Measurements from ENCODE around the gene TNNT1.
"Not testable (repeated sequence)": the region's sequence is repeated elsewhere in the genome, so short reads cannot be mapped to it uniquely, and the experiment has no call there.

Gene TNNT1

DNA sequence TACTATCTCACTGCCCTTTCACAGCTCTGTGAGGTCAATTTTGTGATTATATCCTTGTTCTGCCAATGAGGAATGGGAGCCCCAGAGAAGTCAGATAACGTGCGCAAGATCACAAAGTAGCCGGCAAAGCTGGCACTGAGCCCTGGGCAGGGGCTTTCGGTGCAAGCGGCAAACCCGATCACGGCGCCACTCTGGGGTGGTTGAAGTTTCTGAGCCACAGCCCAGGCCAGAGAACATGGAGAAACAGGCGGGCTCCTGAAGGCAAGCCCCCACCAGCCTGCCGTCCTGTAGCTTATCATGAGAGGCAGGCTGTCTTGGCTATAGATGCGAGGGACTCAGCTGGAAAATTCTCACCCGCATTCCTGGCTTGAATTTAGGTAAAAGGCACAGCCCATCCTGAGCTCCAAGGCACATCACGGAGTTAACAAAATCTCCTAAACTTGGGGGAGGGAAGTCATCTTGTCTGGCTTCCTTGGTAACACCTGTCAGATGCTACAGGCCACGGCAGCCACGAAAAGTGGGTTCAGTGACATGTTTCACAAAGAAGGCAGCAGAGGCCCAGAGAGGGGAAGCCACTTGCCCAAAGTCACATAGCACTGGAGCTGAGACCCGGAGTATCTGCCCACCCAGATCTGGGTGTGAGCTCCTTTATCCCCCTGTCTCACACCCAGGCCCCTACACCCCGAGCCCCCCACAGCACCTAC, 12.5 kb downstream of the TNNT1 start:
- no peak for DNase-seq

DNA sequence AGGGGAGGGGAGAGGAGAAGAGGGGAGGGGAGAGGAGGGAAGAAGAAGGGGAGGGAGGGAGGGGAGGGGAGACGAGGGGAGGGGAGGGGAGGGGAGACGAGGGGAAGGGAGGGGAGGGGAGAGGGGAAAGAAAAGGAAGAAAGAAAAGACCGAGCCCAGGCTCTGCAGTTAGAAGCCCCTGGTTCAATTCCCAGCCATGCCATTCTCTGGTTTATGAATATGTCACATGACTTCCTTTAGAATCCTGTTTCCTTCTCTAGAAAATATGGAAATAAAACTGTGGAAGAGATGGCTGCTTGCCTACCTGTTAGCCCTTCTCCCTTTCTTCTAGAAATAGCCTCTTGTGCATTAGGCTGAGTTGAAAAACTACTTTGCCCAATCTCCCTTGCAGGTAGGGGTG, 14.3 kb downstream of the TNNT1 start:
- no peak for DNase-seq

DNA sequence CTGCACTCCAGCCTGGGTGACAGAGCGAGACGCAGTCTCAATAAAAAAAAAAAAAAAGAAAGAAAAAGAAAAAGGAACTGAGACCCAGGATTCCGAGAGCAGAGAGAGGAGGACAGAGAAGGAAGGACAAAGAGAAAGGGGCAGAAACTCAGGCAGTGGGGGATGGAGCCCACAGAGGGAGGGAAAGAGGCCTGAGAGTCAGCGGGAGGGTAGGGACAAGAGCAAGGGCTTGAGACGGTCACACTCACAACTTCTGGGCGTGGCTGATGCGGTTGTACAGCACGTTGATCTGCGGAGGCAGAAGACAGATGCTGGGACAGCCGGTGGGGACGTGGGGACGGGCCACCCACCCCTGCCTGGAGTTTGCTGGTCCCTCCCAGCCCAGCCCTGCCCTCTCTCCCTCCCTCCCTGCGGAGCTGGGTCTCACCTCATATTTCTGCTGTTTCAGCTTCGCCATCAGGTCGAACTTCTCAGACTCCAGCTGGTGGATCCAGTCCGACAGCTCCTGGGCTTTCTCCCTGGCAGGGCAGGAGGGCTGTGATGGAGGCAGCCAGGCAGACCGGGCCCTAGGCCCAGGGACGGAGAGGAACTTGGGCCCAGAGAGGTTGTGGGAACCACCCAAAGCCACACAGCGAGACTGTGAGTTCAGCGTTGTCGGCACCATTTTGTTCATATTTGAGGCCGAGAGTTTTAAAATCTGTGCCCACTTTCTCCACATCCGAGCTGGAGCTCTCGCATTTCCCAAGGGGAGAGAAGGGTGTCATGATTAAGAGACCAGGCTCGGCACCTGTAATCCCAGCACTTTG, 15.2 kb downstream of the TNNT1 start:
- no peak for DNase-seq

DNA sequence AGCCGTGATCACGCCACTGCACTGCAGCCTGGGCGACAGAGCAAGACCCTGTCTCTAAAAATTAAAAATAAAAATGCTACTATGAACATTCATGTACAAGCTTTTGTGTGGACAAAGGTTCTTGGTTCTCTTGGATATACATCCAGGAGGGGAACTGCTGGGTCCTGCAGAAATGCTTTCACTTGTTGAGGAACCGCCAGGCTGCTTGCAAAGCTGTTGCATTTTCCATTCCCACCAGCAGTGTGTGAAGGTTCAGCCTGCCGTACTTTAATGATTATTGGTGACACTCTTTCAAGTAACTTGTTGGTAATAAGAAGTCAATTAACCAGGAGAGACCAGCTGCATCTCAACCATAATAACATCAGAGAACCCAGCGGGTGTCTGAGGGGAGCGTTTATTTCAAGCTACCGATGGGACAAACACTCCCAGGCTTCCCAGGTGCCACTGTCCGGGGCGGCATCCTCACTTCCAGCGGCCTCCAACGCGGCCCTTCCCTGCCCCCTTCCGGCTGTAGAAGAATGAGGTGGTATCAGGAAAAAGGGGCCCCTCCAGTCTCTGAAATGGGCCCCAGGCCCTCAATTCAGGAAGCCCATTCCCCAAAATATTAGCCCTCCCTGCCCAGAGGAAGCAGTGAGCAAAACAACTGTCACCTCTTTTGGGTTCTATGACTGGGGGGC, 16.4 kb downstream of the TNNT1 start:
- no peak for DNase-seq

DNA sequence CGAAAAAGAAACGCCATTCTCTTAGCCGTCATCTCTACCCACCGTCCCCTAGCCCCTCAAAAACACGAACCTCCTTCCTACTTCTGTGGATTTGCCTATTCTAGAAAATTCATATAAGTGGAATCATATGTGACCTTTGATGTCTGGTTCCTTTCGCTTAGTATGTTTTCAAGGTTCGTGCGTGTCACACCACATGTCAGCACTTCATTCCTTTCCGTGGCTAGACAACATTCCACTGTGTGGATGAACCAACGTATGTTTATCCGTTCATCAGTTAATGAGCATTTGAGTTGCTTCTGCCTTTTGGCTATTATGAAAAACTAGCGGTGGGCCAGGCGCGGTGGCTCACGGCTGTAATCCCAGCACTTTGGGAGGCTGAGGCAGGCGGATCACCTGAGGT, 17.6 kb downstream of the TNNT1 start:
- DNase-seq, result no peak

DNA sequence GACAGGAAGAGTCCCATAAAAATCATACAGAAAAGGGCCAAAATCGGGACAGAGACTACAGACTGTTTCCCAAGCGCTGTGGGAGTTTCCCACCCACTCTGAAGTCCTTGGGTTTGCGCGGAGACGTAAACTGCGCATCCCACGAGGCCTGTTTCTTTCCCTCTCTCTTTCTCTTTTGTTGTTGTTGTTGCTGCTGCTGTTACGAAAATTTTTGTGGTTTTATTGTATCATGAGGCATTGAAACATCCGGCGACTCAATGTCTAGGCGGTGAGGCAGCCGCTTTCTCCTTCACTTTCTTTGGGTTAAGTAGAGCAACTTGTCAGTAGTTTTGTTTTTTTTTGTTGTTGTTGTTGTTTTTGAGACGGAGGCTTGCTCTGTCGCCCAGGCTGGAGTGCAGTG, 30.0 kb downstream of the TNNT1 start:
- no peak for DNase-seq

DNA sequence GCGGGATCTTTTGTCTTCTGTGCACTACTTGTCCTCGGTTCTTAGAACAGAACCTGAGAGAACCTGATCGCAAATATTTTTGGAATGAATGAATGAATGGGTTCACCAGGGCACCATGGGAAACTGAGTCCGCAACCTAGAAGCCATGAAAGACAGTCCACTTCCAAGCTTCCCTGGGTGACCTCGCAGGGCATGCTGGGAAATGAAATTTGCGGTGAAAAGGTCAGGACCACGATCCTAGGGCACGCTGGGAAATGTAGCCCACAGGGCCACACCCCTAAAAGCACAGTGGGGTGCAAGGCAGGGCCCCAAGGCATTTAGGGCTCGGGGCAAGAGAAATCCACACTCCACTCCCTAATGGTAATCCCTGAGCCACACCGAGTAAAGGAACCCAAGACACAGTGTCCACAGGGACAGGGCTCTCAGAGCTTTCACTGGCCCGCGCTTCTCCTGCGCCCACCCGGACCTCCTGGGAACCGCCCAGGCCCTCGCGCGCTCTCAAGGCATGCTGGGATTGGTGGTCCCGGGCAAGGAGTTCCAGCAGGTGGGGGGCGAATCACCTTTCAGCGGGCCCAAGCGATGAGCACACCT, 30.5 kb downstream of the TNNT1 start:
- DNase-seq, result peak; percentile 22

DNA sequence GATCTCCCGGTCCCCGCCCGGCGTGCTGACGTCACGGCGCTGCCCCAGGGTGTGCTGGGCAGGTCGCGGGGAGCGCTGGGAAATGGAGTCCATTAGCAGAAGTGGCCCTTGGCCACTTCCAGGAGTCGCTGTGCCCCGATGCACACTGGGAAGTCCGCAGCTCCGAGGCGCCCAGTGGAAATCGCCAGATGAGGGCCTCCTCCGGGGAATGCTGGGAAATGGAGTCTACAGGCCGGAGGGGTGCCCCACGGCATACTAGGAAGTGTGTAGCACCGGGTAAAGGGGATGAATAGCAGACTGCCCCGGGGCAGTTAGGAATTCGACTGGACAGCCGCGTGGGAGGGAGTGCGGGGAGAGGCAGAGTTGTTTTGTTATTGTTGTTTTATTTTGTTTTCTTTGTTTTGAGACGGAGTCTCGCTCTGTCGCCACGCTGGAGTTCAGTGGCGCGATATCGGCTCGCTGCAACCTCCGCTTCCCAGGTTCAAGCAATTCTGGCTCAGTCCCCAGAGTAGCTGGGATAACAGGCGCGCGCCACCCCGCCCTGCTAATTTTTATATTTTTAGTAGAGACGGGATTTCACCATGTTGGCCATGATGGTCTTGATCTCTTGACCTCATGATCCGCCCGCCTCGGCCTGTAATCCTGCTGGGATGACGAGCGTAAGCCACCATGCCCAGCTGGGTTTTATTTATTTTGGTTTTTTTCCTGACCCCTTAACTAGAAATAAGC, 31.2 kb downstream of the TNNT1 start:
- DNase-seq, result peak; percentile 98

DNA sequence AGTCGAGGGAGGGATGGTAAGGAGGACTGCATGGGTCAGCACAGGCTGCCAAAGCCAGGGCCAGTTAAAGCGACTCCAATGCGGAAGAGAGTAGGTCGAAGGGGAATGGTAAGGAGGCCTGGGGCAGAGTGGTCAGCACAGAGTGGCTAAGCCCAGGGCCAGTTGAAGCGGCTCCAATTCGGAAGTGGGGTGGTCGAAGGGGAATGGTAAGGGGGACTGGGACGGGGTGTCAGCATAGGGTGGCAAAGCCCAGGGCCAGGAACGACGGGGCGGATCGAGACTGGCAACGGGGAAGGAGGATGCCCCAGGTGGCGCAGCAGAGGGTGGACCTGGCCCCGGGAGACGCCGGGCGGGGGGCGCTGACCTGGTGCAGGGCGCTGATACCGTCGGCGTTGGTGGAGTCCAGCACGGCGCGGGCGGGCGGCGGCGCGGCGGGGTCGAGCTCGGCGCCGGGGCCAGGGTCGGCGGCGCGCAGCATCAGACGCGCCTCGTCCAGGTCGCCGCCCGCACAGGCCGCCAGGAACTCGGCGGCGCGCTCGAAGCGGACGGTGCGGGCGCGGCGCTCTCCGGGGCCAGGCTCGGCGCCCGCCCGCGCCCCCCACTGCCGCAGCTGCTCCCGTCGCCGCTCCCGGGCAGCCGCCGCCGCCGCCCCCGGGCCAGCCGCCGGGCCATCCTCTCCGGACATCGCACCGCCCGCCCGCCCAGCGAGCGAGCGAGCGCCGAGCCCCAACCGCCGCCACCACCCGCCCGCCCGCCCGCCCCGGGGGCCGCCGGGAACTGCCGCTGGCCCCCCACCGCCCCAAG, 31.9 kb downstream of the TNNT1 start, which contains the start of gene PPP1R12C:
Gene PPP1R12C, minus strand, starts transcription at position 779 of the 804 bp plus-strand sequence. Its CDS starts 94 bp downstream, at position 685.
- DNase-seq, result no peak

DNA sequence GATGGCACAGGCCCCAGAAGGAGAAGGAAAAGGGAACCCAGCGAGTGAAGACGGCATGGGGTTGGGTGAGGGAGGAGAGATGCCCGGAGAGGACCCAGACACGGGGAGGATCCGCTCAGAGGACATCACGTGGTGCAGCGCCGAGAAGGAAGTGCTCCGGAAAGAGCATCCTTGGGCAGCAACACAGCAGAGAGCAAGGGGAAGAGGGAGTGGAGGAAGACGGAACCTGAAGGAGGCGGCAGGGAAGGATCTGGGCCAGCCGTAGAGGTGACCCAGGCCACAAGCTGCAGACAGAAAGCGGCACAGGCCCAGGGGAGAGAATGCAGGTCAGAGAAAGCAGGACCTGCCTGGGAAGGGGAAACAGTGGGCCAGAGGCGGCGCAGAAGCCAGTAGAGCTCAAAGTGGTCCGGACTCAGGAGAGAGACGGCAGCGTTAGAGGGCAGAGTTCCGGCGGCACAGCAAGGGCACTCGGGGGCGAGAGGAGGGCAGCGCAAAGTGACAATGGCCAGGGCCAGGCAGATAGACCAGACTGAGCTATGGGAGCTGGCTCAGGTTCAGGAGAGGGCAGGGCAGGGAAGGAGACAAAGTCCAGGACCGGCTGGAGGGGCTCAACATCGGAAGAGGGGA, 32.7 kb downstream of the TNNT1 start:
- DNase-seq, result peak; percentile 8

DNA sequence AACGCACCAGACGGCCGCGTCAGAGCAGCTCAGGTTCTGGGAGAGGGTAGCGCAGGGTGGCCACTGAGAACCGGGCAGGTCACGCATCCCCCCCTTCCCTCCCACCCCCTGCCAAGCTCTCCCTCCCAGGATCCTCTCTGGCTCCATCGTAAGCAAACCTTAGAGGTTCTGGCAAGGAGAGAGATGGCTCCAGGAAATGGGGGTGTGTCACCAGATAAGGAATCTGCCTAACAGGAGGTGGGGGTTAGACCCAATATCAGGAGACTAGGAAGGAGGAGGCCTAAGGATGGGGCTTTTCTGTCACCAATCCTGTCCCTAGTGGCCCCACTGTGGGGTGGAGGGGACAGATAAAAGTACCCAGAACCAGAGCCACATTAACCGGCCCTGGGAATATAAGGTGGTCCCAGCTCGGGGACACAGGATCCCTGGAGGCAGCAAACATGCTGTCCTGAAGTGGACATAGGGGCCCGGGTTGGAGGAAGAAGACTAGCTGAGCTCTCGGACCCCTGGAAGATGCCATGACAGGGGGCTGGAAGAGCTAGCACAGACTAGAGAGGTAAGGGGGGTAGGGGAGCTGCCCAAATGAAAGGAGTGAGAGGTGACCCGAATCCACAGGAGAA, 33.5 kb downstream of the TNNT1 start:
- no peak for DNase-seq

DNA sequence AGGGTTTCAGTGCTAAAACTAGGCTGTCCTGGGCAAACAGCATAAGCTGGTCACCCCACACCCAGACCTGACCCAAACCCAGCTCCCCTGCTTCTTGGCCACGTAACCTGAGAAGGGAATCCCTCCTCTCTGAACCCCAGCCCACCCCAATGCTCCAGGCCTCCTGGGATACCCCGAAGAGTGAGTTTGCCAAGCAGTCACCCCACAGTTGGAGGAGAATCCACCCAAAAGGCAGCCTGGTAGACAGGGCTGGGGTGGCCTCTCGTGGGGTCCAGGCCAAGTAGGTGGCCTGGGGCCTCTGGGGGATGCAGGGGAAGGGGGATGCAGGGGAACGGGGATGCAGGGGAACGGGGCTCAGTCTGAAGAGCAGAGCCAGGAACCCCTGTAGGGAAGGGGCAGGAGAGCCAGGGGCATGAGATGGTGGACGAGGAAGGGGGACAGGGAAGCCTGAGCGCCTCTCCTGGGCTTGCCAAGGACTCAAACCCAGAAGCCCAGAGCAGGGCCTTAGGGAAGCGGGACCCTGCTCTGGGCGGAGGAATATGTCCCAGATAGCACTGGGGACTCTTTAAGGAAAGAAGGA, 34.4 kb downstream of the TNNT1 start:
- no peak for DNase-seq

DNA sequence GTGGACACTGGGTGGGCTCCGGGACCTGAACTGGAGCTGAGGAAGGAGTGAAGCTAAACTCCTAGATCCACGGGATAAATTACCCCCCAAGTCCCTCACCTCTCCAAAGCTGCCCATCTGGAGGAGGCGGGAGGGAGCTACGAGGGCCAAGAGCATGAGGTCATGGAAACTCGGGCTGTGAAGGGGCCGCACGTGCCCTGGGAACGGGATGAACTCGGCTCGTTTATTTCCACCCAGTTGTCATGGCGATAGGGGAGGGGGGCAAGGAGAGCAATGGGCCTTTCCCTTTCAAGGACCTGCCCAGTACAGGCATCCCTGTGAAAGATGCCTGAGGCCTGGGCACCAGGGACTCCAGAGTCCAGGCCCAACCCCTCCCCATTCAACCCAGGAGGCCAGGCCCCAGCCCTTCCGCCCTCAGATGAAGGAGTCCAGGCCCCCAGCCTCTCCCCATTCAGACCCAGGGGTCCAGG, 35.4 kb downstream of the TNNT1 start:
- peak; percentile 16 for DNase-seq

DNA sequence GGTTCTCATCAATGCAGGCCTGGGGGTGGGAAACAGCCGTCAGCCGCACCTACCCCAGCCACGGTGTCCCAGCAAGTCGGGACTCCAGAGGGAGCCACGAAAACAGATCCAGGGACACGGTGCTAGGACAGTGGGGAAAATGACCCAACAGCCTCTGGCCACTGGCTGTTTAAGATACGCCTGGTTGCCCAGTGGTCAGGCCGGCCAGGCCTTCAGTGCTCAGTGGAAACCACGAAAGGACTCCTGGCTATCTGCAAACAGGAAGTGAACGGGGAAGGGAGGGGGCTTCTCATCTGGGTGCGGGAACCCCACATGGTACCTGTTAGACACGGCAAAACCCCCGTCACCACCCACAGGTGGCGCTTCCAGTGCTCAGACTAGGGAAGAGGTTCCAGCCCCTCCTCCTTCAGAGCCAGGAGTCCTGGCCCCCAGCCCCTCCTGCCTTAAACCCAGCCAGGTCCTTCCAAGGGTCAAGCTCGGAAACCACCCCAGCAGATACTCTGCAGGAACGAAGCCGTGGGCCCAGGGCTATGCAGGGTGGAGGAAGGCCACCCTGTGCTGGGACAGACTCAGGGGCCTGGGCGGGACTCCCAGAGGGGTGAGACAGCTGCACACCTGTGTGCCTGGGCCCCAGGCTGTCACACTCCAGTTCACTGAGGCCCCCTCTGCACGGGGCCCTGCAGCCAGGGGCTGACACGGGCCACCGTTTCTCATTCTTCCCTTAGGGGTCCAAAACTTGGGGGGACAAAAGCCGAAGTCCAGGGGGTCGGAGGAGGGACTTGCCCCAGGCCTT, 36.0 kb downstream of the TNNT1 start:
- no peak for DNase-seq

DNA sequence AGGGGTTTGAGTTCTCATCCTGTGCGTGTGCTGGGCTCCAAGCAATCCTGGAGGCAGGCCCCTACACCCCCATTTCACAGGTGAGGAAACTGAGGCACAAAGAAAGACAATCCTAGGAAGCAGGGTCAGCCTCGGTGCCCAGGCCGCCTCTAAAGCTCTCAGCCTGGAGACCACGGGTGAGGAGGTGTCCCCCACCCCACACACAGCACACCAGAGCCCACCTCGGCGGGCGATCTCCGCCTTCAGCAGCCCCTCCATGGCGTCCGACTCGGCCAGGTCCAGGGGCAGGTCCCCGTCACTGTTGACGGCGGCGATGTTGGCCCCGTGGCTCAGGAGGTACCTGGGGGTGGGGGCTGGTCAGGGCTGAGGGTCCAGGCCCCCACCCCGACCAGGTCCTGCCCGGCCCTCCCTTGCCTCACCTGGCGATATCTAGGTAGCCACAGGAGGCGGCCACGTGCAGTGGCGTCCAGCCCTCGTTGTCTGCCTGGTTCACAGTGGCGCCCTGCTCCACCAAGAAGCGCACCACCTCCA, 36.7 kb downstream of the TNNT1 start:
- DNase-seq, result no peak

DNA sequence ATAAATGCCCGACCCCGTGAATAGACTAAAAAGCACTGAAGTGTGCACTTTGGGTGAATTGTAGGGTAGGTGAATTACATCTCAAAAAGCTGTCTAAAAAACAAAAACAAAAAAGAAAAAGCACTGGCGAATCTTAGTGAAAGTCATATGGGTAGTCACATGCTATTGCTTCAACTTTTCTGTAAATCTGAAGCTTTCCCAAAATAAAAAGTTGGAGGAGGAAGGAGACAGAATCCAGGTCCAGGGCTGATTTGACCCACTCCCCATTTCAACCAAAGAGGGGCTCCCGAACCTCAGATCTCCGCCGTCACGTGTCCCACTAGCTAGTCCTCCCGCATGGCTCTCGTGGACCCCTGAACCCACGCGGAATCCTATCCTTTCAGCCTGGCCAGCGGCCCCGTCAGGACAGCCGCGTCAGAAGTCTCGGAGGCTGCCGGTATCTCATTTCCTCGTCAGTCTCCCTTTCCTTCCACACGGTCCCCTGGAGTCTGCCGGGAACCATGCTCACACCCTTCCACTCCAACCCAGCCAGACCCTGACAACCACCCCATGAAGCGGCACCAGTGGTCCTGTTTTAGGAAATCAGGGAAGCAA, 37.7 kb downstream of the TNNT1 start:
- DNase-seq, result no peak

DNA sequence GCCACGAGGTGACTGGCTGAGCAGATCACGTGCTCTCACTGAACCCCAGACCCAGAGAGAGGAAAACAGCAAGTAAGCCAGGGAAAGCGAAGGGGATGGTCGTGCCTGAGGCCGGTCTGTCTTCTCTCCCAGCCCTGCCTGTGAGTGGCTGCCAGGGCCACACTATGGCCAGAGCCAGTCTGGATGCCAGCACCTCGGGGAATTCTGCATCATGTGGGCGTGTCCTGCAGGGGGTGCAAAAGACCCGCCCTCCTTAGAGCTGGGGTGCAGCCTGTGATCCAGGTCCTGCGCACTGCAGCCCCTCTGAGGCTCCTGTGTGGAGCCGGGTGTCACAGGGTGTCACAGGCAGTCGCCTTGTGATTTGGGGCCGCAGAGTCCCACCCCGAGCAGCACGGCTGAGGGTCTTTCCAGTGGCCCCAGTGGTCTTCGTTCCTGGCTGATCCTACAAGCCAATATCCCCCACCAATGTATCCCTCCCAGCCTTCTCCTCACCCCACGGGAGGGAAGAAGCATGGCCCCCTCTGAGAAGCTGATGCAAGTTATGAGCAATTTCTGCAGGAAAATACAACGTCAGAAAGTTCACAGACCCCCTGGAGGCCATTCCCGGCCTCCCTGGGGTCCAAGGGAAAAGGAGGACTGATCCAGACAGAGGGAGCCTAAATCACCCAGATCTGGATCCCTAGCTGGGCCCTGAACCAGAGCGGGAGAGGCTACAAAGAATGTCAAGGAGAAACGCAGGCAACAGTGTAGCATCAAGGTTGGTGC, 39.3 kb downstream of the TNNT1 start:
- no peak for DNase-seq

DNA sequence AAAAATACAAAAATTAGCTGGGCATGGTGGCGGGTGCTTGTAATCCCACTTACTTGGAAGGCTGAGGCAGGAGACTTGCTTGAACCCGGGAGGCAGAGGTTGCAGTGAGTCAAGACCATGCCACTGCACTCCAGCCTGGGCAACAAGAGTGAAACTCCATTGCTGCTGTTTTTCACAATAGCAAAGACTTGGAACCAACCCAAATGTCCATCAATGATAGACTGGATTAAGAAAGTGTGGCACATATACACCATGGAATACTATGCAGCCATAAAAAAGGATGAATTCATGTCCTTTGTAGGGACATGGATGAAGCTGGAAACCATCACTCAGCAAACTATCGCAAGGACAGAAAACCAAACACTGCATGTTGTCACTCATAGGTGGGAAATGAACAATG, 41.8 kb downstream of the TNNT1 start:
- DNase-seq, result not testable (repeated sequence)
